Pulmonary artery endothelial cell (primary cell): ENCODE results near the gene SLC13A1. TPM values are rescaled to one million over a fixed set of nuclear protein-coding genes. Genes with fewer than 3 reads are reported as not detected.
"Not testable (repeated sequence)": the region's sequence is repeated elsewhere in the genome, so short reads cannot be mapped to it uniquely, and the experiment has no call there.

Experiments
- DNase-seq: peaks from one replicate; pipeline ENCODE4 v3.0.0-alpha.2; 2011; ENCODE audit warnings: low read depth, low spot score
- total RNA-seq: library from RNA; depleted of rRNA; stranded (reverse); fragments of >200 nt; gene quantifications from 2 replicates; pipeline ENCODE4 v1.2.3, GENCODE V29; 2014

The SLC13A1 gene
- total RNA-seq, 1 donor from 2014 or later, result not detected

- no peak for DNase-seq
Measured at GRCh38 chr7:123126691-123127090, 73.1 kb downstream of the SLC13A1 start.

GRCh38 chr7:123126171-123126570 lies 73.6 kb downstream of the SLC13A1 start:
- DNase-seq, result no peak

GRCh38 chr7:123125231-123125630 lies 74.5 kb downstream of the SLC13A1 start:
- no peak for DNase-seq

GRCh38 chr7:123122916-123123315 lies 76.9 kb downstream of the SLC13A1 start:
- no peak for DNase-seq

GRCh38 chr7:123120286-123120685 lies 79.5 kb downstream of the SLC13A1 start:
- DNase-seq, result no peak

GRCh38 chr7:123115331-123115730 lies 84.4 kb downstream of the SLC13A1 start:
- no peak for DNase-seq

GRCh38 chr7:123114288-123114687 lies 85.5 kb downstream of the SLC13A1 start:
- no peak for DNase-seq

GRCh38 chr7:123112833-123113232 lies 86.9 kb downstream of the SLC13A1 start:
- no peak for DNase-seq

- DNase-seq, result no peak
Measured at GRCh38 chr7:123099712-123100111, 100.1 kb downstream of the SLC13A1 start.

GRCh38 chr7:123096976-123097375 lies 102.8 kb downstream of the SLC13A1 start:
- DNase-seq, result no peak

- DNase-seq, result no peak
Measured at GRCh38 chr7:123096434-123096833, 103.3 kb downstream of the SLC13A1 start.

- no peak for DNase-seq
Measured at GRCh38 chr7:123090456-123090855, 109.3 kb downstream of the SLC13A1 start.

GRCh38 chr7:123086910-123087309 lies 112.9 kb downstream of the SLC13A1 start:
- not testable (repeated sequence) for DNase-seq

GRCh38 chr7:123084861-123085260 lies 114.9 kb downstream of the SLC13A1 start:
- not testable (repeated sequence) for DNase-seq

GRCh38 chr7:123079021-123079420 lies 120.7 kb downstream of the SLC13A1 start:
- DNase-seq, result no peak

- DNase-seq, result no peak
Measured at GRCh38 chr7:123075838-123076467, 123.8 kb downstream of the SLC13A1 start.

GRCh38 chr7:123070702-123071286 lies 129.0 kb downstream of the SLC13A1 start:
- DNase-seq, result no peak

- no peak for DNase-seq
Measured at GRCh38 chr7:123067814-123068213, 132.0 kb downstream of the SLC13A1 start.

Other genes starting within 250 kb of the SLC13A1 start
- not detected in 2 replicates for gene TAS2R16, start 204.3 kb downstream of the SLC13A1 start, total RNA-seq